OCI-LY1 (cell line): ENCODE measurements around the gene ETV1.

ENCODE experiments used
- EZH2 ChIP-seq: fragments of 200-600 bp; sonication (generic), shearing (Covaris generic); IDR thresholded peaks from 2 replicates; pipeline ENCODE4 v1.8.0; 2017; ENCODE audit warnings: borderline replicate concordance, mixed run types, mild to moderate bottlenecking, antibody characterized with exemption, low read length, moderate library complexity, mixed read lengths
- TF ChIP-seq, protein P1 (sequence below): fragments of 200-600 bp; sonication (generic), shearing (Covaris generic); IDR thresholded peaks from 2 replicates; pipeline ENCODE4 v1.5.1; 2017; ENCODE audit warnings: mild to moderate bottlenecking, antibody characterized with exemption, low read length, moderate library complexity, mixed read lengths

- TF ChIP-seq, protein P1, sequence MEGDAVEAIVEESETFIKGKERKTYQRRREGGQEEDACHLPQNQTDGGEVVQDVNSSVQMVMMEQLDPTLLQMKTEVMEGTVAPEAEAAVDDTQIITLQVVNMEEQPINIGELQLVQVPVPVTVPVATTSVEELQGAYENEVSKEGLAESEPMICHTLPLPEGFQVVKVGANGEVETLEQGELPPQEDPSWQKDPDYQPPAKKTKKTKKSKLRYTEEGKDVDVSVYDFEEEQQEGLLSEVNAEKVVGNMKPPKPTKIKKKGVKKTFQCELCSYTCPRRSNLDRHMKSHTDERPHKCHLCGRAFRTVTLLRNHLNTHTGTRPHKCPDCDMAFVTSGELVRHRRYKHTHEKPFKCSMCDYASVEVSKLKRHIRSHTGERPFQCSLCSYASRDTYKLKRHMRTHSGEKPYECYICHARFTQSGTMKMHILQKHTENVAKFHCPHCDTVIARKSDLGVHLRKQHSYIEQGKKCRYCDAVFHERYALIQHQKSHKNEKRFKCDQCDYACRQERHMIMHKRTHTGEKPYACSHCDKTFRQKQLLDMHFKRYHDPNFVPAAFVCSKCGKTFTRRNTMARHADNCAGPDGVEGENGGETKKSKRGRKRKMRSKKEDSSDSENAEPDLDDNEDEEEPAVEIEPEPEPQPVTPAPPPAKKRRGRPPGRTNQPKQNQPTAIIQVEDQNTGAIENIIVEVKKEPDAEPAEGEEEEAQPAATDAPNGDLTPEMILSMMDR = no peak
- no peak for TF ChIP-seq EZH2
These were observed 20.3 kb upstream of the ETV1 start for GRCh38 chr7:14009453-14010418.
